GM19397 (cell line): ENCODE results near the gene DLGAP1.
"Not testable (repeated sequence)": the region's sequence is repeated elsewhere in the genome, so short reads cannot be mapped to it uniquely, and the experiment has no call there.

ENCODE experiments used
- ATAC-seq: cut with Tn5 transposase; IDR thresholded peaks from one replicate; pipeline ENCODE4 v1.9.1; 2021; ENCODE audit warnings: mild to moderate bottlenecking, moderate library complexity; ENCODE audit not compliant: unreplicated experiment

The DLGAP1 gene

DNA sequence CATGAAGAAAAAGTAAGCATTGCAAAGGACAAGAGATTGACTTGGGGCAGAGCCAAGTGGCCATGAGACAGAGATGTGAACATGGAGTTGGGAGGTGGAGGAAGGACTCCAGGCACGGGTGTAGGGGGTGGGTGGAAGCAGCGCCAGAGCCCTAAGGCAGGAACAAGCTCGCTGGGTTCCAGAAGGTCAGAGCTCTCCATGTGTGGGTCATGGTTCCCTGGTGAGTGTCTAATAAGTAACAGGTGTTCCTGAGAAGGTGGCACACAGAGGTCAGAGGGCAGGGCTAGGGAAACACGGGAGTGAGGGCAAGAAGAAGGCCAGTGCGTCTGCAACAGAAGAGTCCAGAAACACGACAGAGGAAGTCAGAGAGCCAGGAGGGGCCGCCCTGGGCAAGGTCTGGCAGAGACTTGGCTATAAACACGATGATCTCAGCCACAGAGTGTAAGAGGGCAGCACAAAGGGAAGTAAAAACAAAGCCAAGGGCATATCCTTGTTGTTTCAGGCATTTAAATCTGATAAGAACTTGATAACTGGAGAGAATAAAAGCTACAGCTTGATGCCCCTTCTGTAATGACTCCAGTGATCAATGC is 744.3 kb downstream of the DLGAP1 start:
- no peak for ATAC-seq

DNA sequence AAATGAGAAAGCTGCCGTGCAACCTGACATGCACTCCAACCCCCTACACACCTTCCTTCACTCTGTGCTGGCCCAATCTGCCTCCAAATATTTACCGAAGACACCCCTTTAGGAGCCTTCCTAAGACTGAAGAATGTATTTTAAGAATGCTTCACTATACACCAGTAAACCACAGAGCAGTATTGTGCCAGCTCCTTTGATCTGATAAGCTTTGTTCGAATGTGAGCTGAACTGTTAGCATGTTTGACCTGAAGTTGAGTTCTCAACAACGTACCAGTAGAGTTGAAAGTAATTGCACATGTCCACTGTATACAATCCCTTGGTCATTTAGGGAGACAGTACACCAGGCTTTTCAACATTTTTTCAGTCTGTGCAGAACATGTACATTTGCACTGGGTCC is 745.9 kb downstream of the DLGAP1 start:
- ATAC-seq = no peak

- no peak for ATAC-seq
These were observed 748.6 kb downstream of the DLGAP1 start for GRCh38 chr18:3706279-3707097.

GRCh38 chr18:3704556-3705344 is 750.4 kb downstream of the DLGAP1 start:
- no peak for ATAC-seq

DNA sequence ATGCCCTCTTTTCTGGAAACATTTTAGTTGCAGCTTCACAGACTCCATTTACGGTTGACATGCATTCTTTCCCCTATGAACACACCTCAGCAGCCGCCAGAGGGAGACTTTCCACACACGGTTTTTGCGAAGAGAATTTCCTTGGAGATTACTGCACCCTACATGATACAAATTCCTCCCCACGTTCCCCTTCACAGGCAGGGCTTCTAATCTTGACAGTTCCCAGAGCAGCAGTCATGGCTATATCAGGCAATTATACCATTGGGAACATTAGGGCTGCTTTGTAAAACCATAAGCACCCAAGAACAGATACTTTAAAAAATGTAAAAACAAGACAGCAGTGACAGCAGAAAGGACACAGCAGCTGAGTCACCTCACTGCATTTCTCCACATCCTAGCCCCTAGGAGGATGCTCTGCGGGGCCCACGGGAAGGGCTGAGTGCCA is 751.4 kb downstream of the DLGAP1 start:
- no peak for ATAC-seq

- not testable (repeated sequence) for ATAC-seq
These were observed 755.2 kb downstream of the DLGAP1 start for GRCh38 chr18:3699707-3700567.

- ATAC-seq = not testable (repeated sequence)
These were observed 760.9 kb downstream of the DLGAP1 start for GRCh38 chr18:3694030-3694778.

DNA sequence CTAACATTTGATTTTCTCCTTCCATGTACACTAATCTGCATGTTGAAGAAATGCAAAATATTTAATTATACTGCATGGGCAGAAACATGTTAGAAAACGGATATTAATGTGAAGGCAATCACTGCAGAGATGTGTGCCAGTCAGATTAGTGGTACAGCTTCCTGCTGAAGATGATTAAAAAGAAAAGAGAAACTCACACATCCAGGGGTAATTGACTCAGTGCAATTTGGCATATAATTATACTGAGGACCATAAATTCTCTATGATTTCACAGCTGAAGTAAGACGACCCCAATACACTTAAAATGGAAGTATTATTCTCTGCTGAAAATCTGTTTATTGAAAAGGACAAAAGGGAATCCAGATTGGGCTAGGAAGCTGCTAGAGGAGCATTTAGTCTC is 761.7 kb downstream of the DLGAP1 start:
- ATAC-seq = no peak

GRCh38 chr18:3692691-3693090 is 762.4 kb downstream of the DLGAP1 start:
- no peak for ATAC-seq

DNA sequence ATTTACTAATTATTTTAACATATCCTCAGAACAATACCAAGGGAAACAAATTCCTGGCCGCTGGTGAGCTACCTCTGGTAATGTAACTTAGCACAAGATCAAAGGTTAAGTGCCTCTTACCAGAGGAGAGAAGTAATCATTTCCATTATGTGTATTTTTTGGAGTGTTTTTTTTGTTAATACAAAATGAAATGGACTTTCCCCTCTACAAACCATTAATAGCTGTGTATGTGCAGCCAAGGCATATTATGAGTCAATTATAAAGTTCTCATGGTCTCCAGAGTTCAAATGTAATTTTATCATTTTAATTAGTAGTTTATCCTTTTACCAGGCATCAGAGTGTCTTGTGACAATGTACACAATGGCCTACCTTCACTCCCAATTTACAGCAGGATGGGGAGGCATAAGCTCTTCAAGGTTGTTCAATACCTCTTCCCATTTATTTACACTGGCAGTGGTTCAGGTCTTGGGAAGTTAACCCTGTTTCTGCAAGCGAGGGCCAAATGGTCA is 762.9 kb downstream of the DLGAP1 start:
- ATAC-seq = no peak

GRCh38 chr18:3691705-3692104 is 763.4 kb downstream of the DLGAP1 start:
- ATAC-seq = no peak

DNA sequence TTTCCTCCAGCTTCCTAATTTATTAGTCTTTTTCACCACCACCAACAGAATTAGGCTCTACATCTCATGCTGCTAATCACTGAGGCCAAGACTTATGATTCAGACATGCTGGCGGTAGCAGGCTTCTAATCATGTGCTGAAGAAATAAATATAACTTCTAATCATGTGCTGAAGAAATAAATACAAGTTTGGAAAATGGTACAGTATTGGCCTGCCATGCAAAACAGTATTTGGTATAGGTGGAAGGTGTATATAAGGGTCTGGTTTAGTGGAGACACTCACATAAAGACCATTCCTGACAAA is 764.4 kb downstream of the DLGAP1 start:
- ATAC-seq = no peak

GRCh38 chr18:3689986-3690763 is 764.9 kb downstream of the DLGAP1 start:
- no peak for ATAC-seq

GRCh38 chr18:3689091-3689490 is 766.0 kb downstream of the DLGAP1 start:
- ATAC-seq = no peak

GRCh38 chr18:3688690-3689089 is 766.4 kb downstream of the DLGAP1 start:
- ATAC-seq = no peak

GRCh38 chr18:3683483-3683882 is 771.6 kb downstream of the DLGAP1 start:
- ATAC-seq = no peak

- no peak for ATAC-seq
These were observed 773.0 kb downstream of the DLGAP1 start for GRCh38 chr18:3682061-3682460.

GRCh38 chr18:3679241-3679640 is 775.9 kb downstream of the DLGAP1 start:
- no peak for ATAC-seq

DNA sequence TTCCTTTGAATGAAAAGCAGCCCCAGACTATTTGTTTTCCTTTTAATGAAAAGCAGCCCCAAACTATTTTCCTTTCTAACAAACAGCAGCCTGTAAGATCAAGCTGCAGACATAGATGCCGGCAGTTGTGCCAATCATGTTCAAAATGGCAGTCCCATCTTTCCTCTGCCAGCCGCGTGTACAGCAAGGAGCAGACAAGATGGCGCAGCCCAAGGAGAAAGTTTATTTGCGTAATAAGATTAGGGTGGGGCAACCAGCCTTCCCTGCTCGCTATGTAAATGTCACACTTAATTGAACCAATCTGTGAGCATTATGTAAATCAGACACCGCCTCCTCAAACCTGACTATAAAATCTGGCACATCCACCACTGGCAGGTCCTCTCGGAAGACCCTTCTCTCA is 779.1 kb downstream of the DLGAP1 start:
- ATAC-seq = no peak
